Measurements from ENCODE around the gene OSBPL2. TPM values are rescaled to one million over a fixed set of nuclear protein-coding genes. Genes with fewer than 3 reads are reported as not detected.

OSBPL2 gene
- total and polyA plus RNA-seq, 2 experiments from 2014 or later = 22.2 to 27.9 TPM

DNA sequence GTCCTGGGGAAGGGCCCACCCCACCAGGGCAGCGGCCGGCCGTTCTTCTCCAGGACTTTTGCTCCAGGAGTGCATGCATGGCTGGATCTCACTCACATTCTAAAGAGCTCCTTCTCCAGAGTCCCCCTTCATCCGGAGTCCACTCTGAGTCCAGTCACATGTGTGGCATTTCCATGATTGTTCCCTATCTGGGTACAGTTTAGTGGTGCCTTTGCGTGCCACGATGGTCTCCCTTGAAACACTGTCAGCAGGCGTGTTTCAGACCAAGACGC is 20.9 kb downstream of the OSBPL2 start:
- Histone ChIP-seq H4K20me1 (ENCODE audit: insufficient read depth) (peaks cover 13% of the 10 kb centered on the region; the same call in 1 of the 2 replicates), H3K79me2 (ENCODE audit: insufficient read depth) (peaks cover 55% of the 10 kb centered on the region), H3K27me3 (replicated peaks; ENCODE audit: insufficient read depth) (no peaks in the 10 kb centered on the region), H2AFZ (no peak overlapping the region), H3K9me2 (ENCODE audit: insufficient read depth) (no peaks in the 10 kb centered on the region), H3K9me3 (ENCODE audit: low read depth) (no peaks in the 10 kb centered on the region), H3K4me2 (ENCODE audit: unreplicated experiment) (no peak overlapping the region), H3K9ac (no peak overlapping the region), H3K4me3 (no peak overlapping the region), H3F3A (ENCODE audit: insufficient read depth) (peaks cover 12% of the 10 kb centered on the region), H3K4me1 (ENCODE audit: insufficient read depth) (peaks cover 12% of the 10 kb centered on the region), H3K27ac (peak overlapping the region; percentile 29; the same call in 1 of the 2 replicates), H3K36me3 (ENCODE audit: low read depth) (no peaks in the 10 kb centered on the region)
- in situ Hi-C loops (cut with MboI) = no loop called here
- WGBS, 2 experiments (ENCODE audit: low coverage in 1 of 2, low lambda C conversion rate in 2 of 2, missing lambda C conversion rate in 2 of 2) = 84 to 85% methylated on average over 8 of the region's 8 CpGs
- no peak for TF ChIP-seq EZH2phosphoT487 (IDR thresholded peaks at IDR 0.05; ENCODE audit: insufficient read depth, low read depth)
- TF ChIP-seq EZH2 (IDR thresholded peaks at IDR 0.05; ENCODE audit: insufficient read depth, poor library complexity, severe bottlenecking) = no peak
- no peak for DNase-seq

- in situ Hi-C loops (cut with MboI) = no loop called here
Observed at GRCh38 chr20:62262064-62262463, 23.7 kb downstream of the OSBPL2 start.

DNA sequence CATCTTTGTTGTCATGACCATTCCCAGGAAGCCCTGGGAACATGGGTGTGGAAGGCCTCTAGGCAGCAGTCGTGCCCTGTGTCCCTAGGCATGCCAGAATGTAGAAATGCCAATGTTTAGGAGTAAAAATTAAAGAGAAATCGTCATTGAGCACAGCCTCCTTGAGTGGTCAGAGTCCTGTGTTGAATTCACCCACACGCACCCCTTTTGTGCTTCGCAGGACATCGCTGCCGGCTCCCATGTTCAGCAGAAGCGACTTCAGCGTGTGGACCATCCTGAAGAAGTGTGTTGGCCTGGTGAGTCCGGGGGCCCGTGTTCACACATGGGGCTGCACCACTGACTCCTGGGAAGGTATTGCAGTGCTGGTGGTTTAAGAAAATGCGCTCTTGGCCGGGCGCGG is 25.1 kb downstream of the OSBPL2 start:
- Histone ChIP-seq H3K27me3 (replicated peaks; ENCODE audit: insufficient read depth) (no peaks in the 10 kb centered on the region), H3F3A (ENCODE audit: insufficient read depth) (0 out of 2 replicates have a peak, but pooled peaks cover 3% of the 10 kb centered on the region), H3K36me3 (ENCODE audit: low read depth) (peaks cover 5% of the 10 kb centered on the region; the same call in 1 of the 2 replicates), H3K9me2 (ENCODE audit: insufficient read depth) (no peaks in the 10 kb centered on the region), H4K20me1 (ENCODE audit: insufficient read depth) (peaks cover 6% of the 10 kb centered on the region; the same call in 1 of the 2 replicates), H3K27ac (no peak overlapping the region), H3K4me3 (no peak overlapping the region), H3K4me1 (ENCODE audit: insufficient read depth) (peaks cover 6% of the 10 kb centered on the region), H2AFZ (no peak overlapping the region), H3K79me2 (ENCODE audit: insufficient read depth) (peaks cover 24% of the 10 kb centered on the region), H3K9ac (no peak overlapping the region), H3K4me2 (ENCODE audit: unreplicated experiment) (no peak overlapping the region), H3K9me3 (ENCODE audit: low read depth) (no peaks in the 10 kb centered on the region)
- in situ Hi-C loops (cut with MboI) = no loop called here
- WGBS, 2 experiments (ENCODE audit: low coverage in 1 of 2, low lambda C conversion rate in 2 of 2, missing lambda C conversion rate in 2 of 2) = 86 to 87% methylated on average over 11 to 14 of the region's 14 CpGs
- TF ChIP-seq EZH2phosphoT487 (IDR thresholded peaks at IDR 0.05; ENCODE audit: insufficient read depth, low read depth) (no peak), EZH2 (IDR thresholded peaks at IDR 0.05; ENCODE audit: insufficient read depth, poor library complexity, severe bottlenecking) (no peak)
- DNase-seq = no peak

More at GRCh38 chr20:62262064-62262463, 23.7 kb downstream of the OSBPL2 start:
- peaks cover 28% of the 10 kb centered on the region for H3K79me2 ChIP-seq (ENCODE audit: insufficient read depth)
- no peak overlapping the region for H3K4me3 ChIP-seq
- no peak for TF ChIP-seq EZH2phosphoT487 (IDR thresholded peaks at IDR 0.05; ENCODE audit: insufficient read depth, low read depth)
- TF ChIP-seq EZH2 (IDR thresholded peaks at IDR 0.05; ENCODE audit: insufficient read depth, poor library complexity, severe bottlenecking) = no peak
- H3F3A ChIP-seq (ENCODE audit: insufficient read depth) = peaks cover 12% of the 10 kb centered on the region
- no peak overlapping the region for H2AFZ ChIP-seq
- no peak overlapping the region for H3K9ac ChIP-seq
- H3K4me2 ChIP-seq (ENCODE audit: unreplicated experiment) = no peak overlapping the region
- no peaks in the 10 kb centered on the region for H3K9me2 ChIP-seq (ENCODE audit: insufficient read depth)
- H3K27me3 ChIP-seq (replicated peaks; ENCODE audit: insufficient read depth) = no peaks in the 10 kb centered on the region
- no peak overlapping the region for H3K27ac ChIP-seq
- WGBS, 2 experiments (ENCODE audit: low coverage in 1 of 2, low lambda C conversion rate in 2 of 2, missing lambda C conversion rate in 2 of 2) = 94% methylated on average over 9 to 10 of the region's 10 CpGs
- H4K20me1 ChIP-seq (ENCODE audit: insufficient read depth) = peaks cover 9% of the 10 kb centered on the region; the same call in 1 of the 2 replicates
- H3K36me3 ChIP-seq (ENCODE audit: low read depth) = peaks cover 5% of the 10 kb centered on the region; the same call in 1 of the 2 replicates
- H3K9me3 ChIP-seq (ENCODE audit: low read depth) = no peaks in the 10 kb centered on the region
- DNase-seq = no peak
- peaks cover 12% of the 10 kb centered on the region for H3K4me1 ChIP-seq (ENCODE audit: insufficient read depth)

GRCh38 chr20:62265365-62265764 is 27.0 kb downstream of the OSBPL2 start:
- Histone ChIP-seq H3K9me2 (ENCODE audit: insufficient read depth) (no peaks in the 10 kb centered on the region), H2AFZ (no peak overlapping the region), H3K4me3 (no peak overlapping the region), H4K20me1 (ENCODE audit: insufficient read depth) (no peaks in the 10 kb centered on the region), H3F3A (ENCODE audit: insufficient read depth) (no peaks in the 10 kb centered on the region), H3K9me3 (ENCODE audit: low read depth) (no peaks in the 10 kb centered on the region), H3K9ac (no peak overlapping the region), H3K4me1 (ENCODE audit: insufficient read depth) (no peaks in the 10 kb centered on the region), H3K36me3 (ENCODE audit: low read depth) (peaks cover 5% of the 10 kb centered on the region; the same call in 1 of the 2 replicates), H3K27ac (no peak overlapping the region), H3K27me3 (replicated peaks; ENCODE audit: insufficient read depth) (no peaks in the 10 kb centered on the region), H3K4me2 (ENCODE audit: unreplicated experiment) (no peak overlapping the region), H3K79me2 (ENCODE audit: insufficient read depth) (peaks cover 10% of the 10 kb centered on the region)
- TF ChIP-seq EZH2 (IDR thresholded peaks at IDR 0.05; ENCODE audit: insufficient read depth, poor library complexity, severe bottlenecking) (no peak), EZH2phosphoT487 (IDR thresholded peaks at IDR 0.05; ENCODE audit: insufficient read depth, low read depth) (no peak)
- in situ Hi-C loops (cut with MboI) = no loop called here
- 96 to 100% methylated on average over 1 of the region's 1 CpG for WGBS, 2 experiments (ENCODE audit: low coverage in 1 of 2, low lambda C conversion rate in 2 of 2, missing lambda C conversion rate in 2 of 2)
- DNase-seq = no peak

GRCh38 chr20:62266340-62266739 is 28.0 kb downstream of the OSBPL2 start:
- H2AFZ ChIP-seq = no peak overlapping the region
- no peaks in the 10 kb centered on the region for H3K9me3 ChIP-seq (ENCODE audit: low read depth)
- 80 to 83% methylated on average over 10 of the region's 10 CpGs for WGBS, 2 experiments (ENCODE audit: low coverage in 1 of 2, low lambda C conversion rate in 2 of 2, missing lambda C conversion rate in 2 of 2)
- no peaks in the 10 kb centered on the region for H3F3A ChIP-seq (ENCODE audit: insufficient read depth)
- H4K20me1 ChIP-seq (ENCODE audit: insufficient read depth) = no peaks in the 10 kb centered on the region
- no peak overlapping the region for H3K4me2 ChIP-seq (ENCODE audit: unreplicated experiment)
- H3K9ac ChIP-seq = no peak overlapping the region
- H3K27me3 ChIP-seq (replicated peaks; ENCODE audit: insufficient read depth) = no peaks in the 10 kb centered on the region
- H3K79me2 ChIP-seq (ENCODE audit: insufficient read depth) = peaks cover 7% of the 10 kb centered on the region
- H3K27ac ChIP-seq = no peak overlapping the region
- no peaks in the 10 kb centered on the region for H3K9me2 ChIP-seq (ENCODE audit: insufficient read depth)
- TF ChIP-seq EZH2 (IDR thresholded peaks at IDR 0.05; ENCODE audit: insufficient read depth, poor library complexity, severe bottlenecking) = no peak
- no peak for TF ChIP-seq EZH2phosphoT487 (IDR thresholded peaks at IDR 0.05; ENCODE audit: insufficient read depth, low read depth)
- H3K4me3 ChIP-seq = no peak overlapping the region
- peaks cover 5% of the 10 kb centered on the region; the same call in 1 of the 2 replicates for H3K36me3 ChIP-seq (ENCODE audit: low read depth)
- in situ Hi-C loops (cut with MboI) = no loop called here
- no peaks in the 10 kb centered on the region for H3K4me1 ChIP-seq (ENCODE audit: insufficient read depth)
- DNase-seq = no peak
